SK-N-SH treated with all-trans-retinoic acid at 6 μM for 48 hours (cell line): ENCODE data around the gene CCDC93.
A peak's percentile ranks its signal among the peaks of the same experiment; 100 is the strongest.

ENCODE experiments used
- ATAC-seq: fragments of 200-7000 bp; cut with Tn5 transposase; 3 replicates; pipeline ENCODE4 v1.9.1; 2020; ENCODE audit warnings: mild to moderate bottlenecking, moderate library complexity
- ARNTL ChIP-seq: fragments of 450-650 bp; formaldehyde crosslinking; IDR thresholded peaks from 2 replicates; pipeline ENCODE4 v1.5.0; 2020; ENCODE audit warnings: low read depth, mild to moderate bottlenecking, moderate library complexity, borderline replicate concordance
- BACH2 ChIP-seq: fragments of 250-450 bp; sonication (Bioruptor Pico); IDR thresholded peaks from 2 replicates; pipeline ENCODE4 v1.9.0; 2021; ENCODE audit warnings: mild to moderate bottlenecking, borderline replicate concordance
- CREB5 ChIP-seq: fragments of 250-450 bp; sonication (Bioruptor Pico); IDR thresholded peaks from 2 replicates; pipeline ENCODE4 v1.5.1; 2020; ENCODE audit warnings: low read depth, mild to moderate bottlenecking, moderate library complexity
- CSDC2 ChIP-seq: fragments of 250-450 bp; sonication (Bioruptor Pico); IDR thresholded peaks from 2 replicates; pipeline ENCODE4 v1.5.0; 2020; ENCODE audit warnings: mild to moderate bottlenecking, moderate library complexity
- ESRRG ChIP-seq: fragments of 250-450 bp; sonication (Bioruptor Pico); IDR thresholded peaks from 2 replicates; pipeline ENCODE4 v1.6.1; 2021; ENCODE audit warnings: mild to moderate bottlenecking
- GLIS3 ChIP-seq: fragments of 250-450 bp; sonication (Bioruptor Pico); IDR thresholded peaks from 2 replicates; pipeline ENCODE4 v1.5.0; 2020; ENCODE audit warnings: mild to moderate bottlenecking, moderate library complexity
- ISL1 ChIP-seq: fragments of 250-450 bp; sonication (Bioruptor Pico); IDR thresholded peaks from 2 replicates; pipeline ENCODE4 v2.1.2; 2022; ENCODE audit warnings: mild to moderate bottlenecking, moderate library complexity
- OSR1 ChIP-seq: fragments of 250-450 bp; sonication (Bioruptor Pico); IDR thresholded peaks from 2 replicates; pipeline ENCODE4 v1.8.0; 2022; ENCODE audit warnings: moderate library complexity, mild to moderate bottlenecking, inconsistent platforms
- PATZ1 ChIP-seq: fragments of 250-450 bp; sonication (Bioruptor Pico); IDR thresholded peaks from 2 replicates; pipeline ENCODE4 v1.8.0; 2020; ENCODE audit warnings: mild to moderate bottlenecking, moderate library complexity, borderline replicate concordance
- PPARA ChIP-seq: fragments of 250-450 bp; sonication (Bioruptor Pico); IDR thresholded peaks from 2 replicates; pipeline ENCODE4 v1.5.0; 2020; ENCODE audit warnings: mild to moderate bottlenecking, borderline replicate concordance
- RARB ChIP-seq: fragments of 250-450 bp; sonication (Bioruptor Pico); IDR thresholded peaks from 2 replicates; pipeline ENCODE4 v1.8.0; 2021; ENCODE audit warnings: mild to moderate bottlenecking, moderate library complexity
- SNAI2 ChIP-seq: fragments of 250-450 bp; sonication (Bioruptor Pico); IDR thresholded peaks from 2 replicates; pipeline ENCODE4 v1.5.0; 2020; ENCODE audit warnings: mild to moderate bottlenecking, moderate library complexity
- TCF4 ChIP-seq: fragments of 250-450 bp; sonication (Bioruptor Pico); IDR thresholded peaks from 2 replicates; pipeline ENCODE4 v1.8.0; 2021; ENCODE audit warnings: mild to moderate bottlenecking, moderate library complexity, borderline replicate concordance
- TSHZ2 ChIP-seq: fragments of 250-450 bp; sonication (Bioruptor Pico); IDR thresholded peaks from 2 replicates; pipeline ENCODE4 v1.5.0; 2020; ENCODE audit warnings: mild to moderate bottlenecking, moderate library complexity
- ZC3H10 ChIP-seq: fragments of 250-450 bp; sonication (Bioruptor Pico); IDR thresholded peaks from 2 replicates; pipeline ENCODE4 v1.5.1; 2021; ENCODE audit warnings: mild to moderate bottlenecking, moderate library complexity
- ZFP3 ChIP-seq: fragments of 250-450 bp; sonication (Bioruptor Pico); IDR thresholded peaks from 2 replicates; pipeline ENCODE4 v1.5.0; 2020; ENCODE audit warnings: mild to moderate bottlenecking, moderate library complexity
- ZFP30 ChIP-seq: fragments of 450-650 bp; formaldehyde crosslinking; IDR thresholded peaks from 2 replicates; pipeline ENCODE4 v1.5.0; 2022; ENCODE audit warnings: mild to moderate bottlenecking, moderate library complexity
- ZNF70 ChIP-seq: fragments of 450-650 bp; formaldehyde crosslinking; IDR thresholded peaks from 2 replicates; pipeline ENCODE4 v1.5.0; 2020; ENCODE audit warnings: mild to moderate bottlenecking, moderate library complexity
- ZNF8 ChIP-seq: fragments of 450-650 bp; formaldehyde crosslinking; IDR thresholded peaks from 2 replicates; pipeline ENCODE4 v1.5.0; 2020; ENCODE audit warnings: mild to moderate bottlenecking, moderate library complexity
- TF ChIP-seq, protein P1 (sequence below): fragments of 250-450 bp; sonication (Bioruptor Pico); IDR thresholded peaks from 2 replicates; pipeline ENCODE4 v1.5.1; 2021; ENCODE audit warnings: mild to moderate bottlenecking, moderate library complexity
- TF ChIP-seq, protein P2 (sequence below): fragments of 250-450 bp; sonication (Bioruptor Pico); IDR thresholded peaks from 2 replicates; pipeline ENCODE4 v1.8.0; 2021; ENCODE audit warnings: low read depth, mild to moderate bottlenecking, moderate library complexity, borderline replicate concordance

Gene CCDC93

DNA sequence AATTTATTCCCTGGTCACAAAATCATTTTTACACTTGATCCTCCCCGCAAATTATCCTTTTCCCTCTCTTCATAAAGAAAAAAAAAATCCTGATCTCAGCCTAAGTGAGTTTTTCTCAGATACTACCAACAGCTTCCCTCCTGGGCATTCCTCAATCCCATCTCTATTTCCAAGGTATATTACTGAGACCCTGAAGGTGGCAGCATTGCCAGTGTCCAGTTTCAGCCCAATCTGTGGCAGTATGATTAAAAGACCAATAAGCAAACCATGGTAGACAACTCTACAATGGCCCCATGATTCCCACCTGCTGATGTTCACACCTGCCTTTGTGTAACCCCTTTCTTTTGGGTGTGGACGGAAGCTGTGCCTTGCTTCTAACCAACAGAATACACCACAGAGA is 45.1 kb downstream of the CCDC93 start:
- TF ChIP-seq ZNF70 (CRISPR knock-in tag) (no peak), TCF4 (no peak), ESRRG (CRISPR knock-in tag) (no peak)
- ATAC-seq, result peak; percentile 49; the same call in 2 of the 3 replicates

DNA sequence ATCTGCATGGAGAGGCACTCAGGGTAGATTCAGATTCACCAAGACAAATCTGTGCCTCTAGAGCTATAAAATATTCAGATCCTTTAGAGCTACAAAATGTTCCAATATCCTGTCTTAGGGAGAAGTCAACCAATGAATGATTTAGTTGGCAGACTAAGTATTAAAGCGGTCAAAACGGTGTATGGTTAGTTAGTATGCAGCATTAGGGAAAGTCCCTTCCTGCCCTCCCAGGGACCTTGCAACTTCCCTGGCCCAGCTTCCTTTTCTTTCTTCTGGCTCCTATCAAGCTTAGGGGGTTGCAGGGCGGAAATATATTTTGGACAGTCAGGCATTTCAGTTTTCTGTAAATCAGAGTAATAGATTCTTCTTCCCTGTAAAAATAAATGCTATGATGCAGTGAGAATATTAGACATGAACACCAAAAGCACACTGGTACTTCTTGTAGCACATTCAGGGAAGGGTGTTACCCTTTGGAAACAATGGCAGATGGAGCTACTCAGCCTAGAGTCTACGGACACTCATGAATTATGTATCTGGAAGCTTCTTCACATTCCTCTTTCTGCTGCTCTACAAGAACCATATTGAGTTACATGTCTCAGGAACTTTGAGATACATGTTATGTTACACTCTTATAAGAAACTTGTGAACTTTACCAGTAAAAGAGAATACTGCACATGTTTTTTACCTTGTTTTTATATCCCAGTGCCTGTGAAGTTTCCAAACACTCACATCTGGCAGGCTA is 45.7 kb downstream of the CCDC93 start:
- no peak for TF ChIP-seq CSDC2 (CRISPR knock-in tag)
- no peak for TF ChIP-seq RARB (CRISPR knock-in tag)
- no peak for TF ChIP-seq ZC3H10
- TF ChIP-seq GLIS3 (CRISPR knock-in tag), result no peak
- TF ChIP-seq, protein P1, sequence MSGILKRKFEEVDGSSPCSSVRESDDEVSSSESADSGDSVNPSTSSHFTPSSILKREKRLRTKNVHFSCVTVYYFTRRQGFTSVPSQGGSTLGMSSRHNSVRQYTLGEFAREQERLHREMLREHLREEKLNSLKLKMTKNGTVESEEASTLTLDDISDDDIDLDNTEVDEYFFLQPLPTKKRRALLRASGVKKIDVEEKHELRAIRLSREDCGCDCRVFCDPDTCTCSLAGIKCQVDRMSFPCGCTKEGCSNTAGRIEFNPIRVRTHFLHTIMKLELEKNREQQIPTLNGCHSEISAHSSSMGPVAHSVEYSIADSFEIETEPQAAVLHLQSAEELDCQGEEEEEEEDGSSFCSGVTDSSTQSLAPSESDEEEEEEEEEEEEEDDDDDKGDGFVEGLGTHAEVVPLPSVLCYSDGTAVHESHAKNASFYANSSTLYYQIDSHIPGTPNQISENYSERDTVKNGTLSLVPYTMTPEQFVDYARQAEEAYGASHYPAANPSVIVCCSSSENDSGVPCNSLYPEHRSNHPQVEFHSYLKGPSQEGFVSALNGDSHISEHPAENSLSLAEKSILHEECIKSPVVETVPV (CRISPR knock-in tag), result no peak
- TF ChIP-seq ZNF8, result no peak
- ATAC-seq, result no peak

DNA sequence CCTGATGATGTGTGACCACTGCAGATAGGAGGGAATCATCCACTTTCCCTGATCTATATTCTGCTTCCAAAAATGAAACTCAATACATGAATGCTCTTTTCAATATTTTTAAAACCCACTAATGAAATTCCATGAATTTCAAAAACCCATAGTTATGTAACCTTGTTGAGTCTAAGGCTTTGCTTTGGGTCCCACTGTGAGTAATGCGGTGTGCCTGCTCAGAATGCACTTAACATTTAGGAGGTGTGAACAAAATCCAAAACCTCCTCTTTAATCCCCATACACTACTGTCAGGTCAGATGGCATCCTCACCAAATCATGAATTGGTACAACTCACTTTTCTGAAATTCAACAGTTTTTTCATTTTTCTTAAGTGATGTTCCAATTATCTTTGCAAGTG is 50.4 kb downstream of the CCDC93 start:
- 0 out of 2 replicates have a peak, but pooled peaks have one; percentile 14 for TF ChIP-seq ISL1 (CRISPR knock-in tag)
- TF ChIP-seq TCF4, result no peak

DNA sequence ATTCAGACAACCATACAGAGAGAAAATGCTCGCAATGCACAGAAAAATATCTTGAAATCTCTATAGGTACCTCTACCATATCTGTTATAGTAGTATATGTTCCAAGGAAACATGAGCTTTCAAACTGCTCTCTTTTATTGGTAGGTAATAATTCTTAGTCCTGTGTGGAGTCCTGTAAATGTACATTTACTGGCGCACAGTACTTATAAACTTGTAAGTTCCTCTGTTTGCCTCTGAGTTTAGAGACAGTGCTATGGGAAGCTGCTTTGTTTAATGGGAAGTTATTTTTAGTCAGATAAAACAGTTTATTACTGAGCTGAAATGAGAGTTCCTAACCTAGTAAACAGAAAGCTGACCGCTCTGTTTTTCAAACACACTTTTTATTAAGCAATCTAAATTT is 52.7 kb downstream of the CCDC93 start:
- ATAC-seq, result no peak
- TF ChIP-seq CSDC2 (CRISPR knock-in tag) (no peak), GLIS3 (CRISPR knock-in tag) (no peak), TSHZ2 (no peak), SNAI2 (CRISPR knock-in tag) (no peak), ISL1 (CRISPR knock-in tag) (no peak), ARNTL (CRISPR knock-in tag) (no peak), ZFP3 (CRISPR knock-in tag) (no peak), ZNF8 (no peak), OSR1 (no peak), PATZ1 (CRISPR knock-in tag) (no peak), RARB (CRISPR knock-in tag) (no peak), BACH2 (CRISPR knock-in tag) (no peak), CREB5 (CRISPR knock-in tag) (no peak), ZC3H10 (no peak), PPARA (CRISPR knock-in tag) (no peak), ZFP30 (CRISPR knock-in tag) (no peak)
- TF ChIP-seq, protein P1 (CRISPR knock-in tag), result no peak
- TF ChIP-seq, protein P2, sequence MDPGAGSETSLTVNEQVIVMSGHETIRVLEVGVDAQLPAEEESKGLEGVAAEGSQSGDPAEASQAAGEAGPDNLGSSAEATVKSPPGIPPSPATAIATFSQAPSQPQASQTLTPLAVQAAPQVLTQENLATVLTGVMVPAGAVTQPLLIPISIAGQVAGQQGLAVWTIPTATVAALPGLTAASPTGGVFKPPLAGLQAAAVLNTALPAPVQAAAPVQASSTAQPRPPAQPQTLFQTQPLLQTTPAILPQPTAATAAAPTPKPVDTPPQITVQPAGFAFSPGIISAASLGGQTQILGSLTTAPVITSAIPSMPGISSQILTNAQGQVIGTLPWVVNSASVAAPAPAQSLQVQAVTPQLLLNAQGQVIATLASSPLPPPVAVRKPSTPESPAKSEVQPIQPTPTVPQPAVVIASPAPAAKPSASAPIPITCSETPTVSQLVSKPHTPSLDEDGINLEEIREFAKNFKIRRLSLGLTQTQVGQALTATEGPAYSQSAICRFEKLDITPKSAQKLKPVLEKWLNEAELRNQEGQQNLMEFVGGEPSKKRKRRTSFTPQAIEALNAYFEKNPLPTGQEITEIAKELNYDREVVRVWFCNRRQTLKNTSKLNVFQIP (CRISPR knock-in tag), result no peak

More for the DNA sequence above, 50.4 kb downstream of the CCDC93 start:
- ATAC-seq, result peak; percentile 29; the same call in 1 of the 3 replicates
